H4 (cell line): ENCODE results near the gene COL15A1. TPM values are rescaled to one million over a fixed set of nuclear protein-coding genes. Genes with fewer than 3 reads are reported as not detected.

Source experiments
- DNase-seq: peaks from one replicate; pipeline ENCODE4 v3.0.0-alpha.2; 2015; ENCODE audit warnings: low spot score
- total RNA-seq: library from RNA; depleted of rRNA; stranded (reverse); fragments of >200 nt; shearing (Covaris generic); gene quantifications from 2 replicates; pipeline ENCODE4 v1.2.3, GENCODE V29; 2014

The COL15A1 gene
- total RNA-seq, 1 experiment from 2014 or later: 1.8 TPM

- DNase-seq: no peak
These were observed 29.0 kb downstream of the COL15A1 start for GRCh38 chr9:98972716-98973115.

GRCh38 chr9:98973171-98973570, 29.5 kb downstream of the COL15A1 start:
- no peak for DNase-seq

GRCh38 chr9:98973576-98973975, 29.9 kb downstream of the COL15A1 start:
- no peak for DNase-seq

GRCh38 chr9:98974106-98974505, 30.4 kb downstream of the COL15A1 start:
- DNase-seq: no peak

- DNase-seq: no peak
These were observed 30.8 kb downstream of the COL15A1 start for GRCh38 chr9:98974554-98974953.

GRCh38 chr9:98974994-98975712, 31.4 kb downstream of the COL15A1 start:
- peak; percentile 67 for DNase-seq

- DNase-seq: no peak
These were observed 32.1 kb downstream of the COL15A1 start for GRCh38 chr9:98975838-98976237.

- no peak for DNase-seq
These were observed 33.6 kb downstream of the COL15A1 start for GRCh38 chr9:98977246-98977714.

- DNase-seq: no peak
These were observed 34.1 kb downstream of the COL15A1 start for GRCh38 chr9:98977813-98978212.

GRCh38 chr9:98978231-98978681, 34.5 kb downstream of the COL15A1 start:
- DNase-seq: no peak

GRCh38 chr9:98980291-98980690, 36.6 kb downstream of the COL15A1 start:
- no peak for DNase-seq

- DNase-seq: peak; percentile 94
These were observed 39.9 kb downstream of the COL15A1 start for GRCh38 chr9:98983295-98984268.

GRCh38 chr9:98985596-98985995, 41.9 kb downstream of the COL15A1 start:
- DNase-seq: no peak

- no peak for DNase-seq
These were observed 43.4 kb downstream of the COL15A1 start for GRCh38 chr9:98986866-98987651.

- DNase-seq: peak; percentile 99
These were observed 45.6 kb downstream of the COL15A1 start for GRCh38 chr9:98989036-98990000.

GRCh38 chr9:98990181-98990870, 46.6 kb downstream of the COL15A1 start:
- DNase-seq: no peak

- no peak for DNase-seq
These were observed 48.6 kb downstream of the COL15A1 start for GRCh38 chr9:98992107-98992884.

- DNase-seq: no peak
These were observed 49.3 kb downstream of the COL15A1 start for GRCh38 chr9:98992885-98993569.

- no peak for DNase-seq
These were observed 49.9 kb downstream of the COL15A1 start for GRCh38 chr9:98993570-98993945.
